K562 (cell line): Measurements from ENCODE around the gene NDUFB3. TPM values are rescaled to one million over a fixed set of nuclear protein-coding genes. Genes with fewer than 3 reads are reported as not detected.

Experiments
- AFF1 ChIP-seq, 2 experiments: fragments of 450-650 bp; IDR thresholded peaks; 2 replicates each; pipeline ENCODE4 v1.6.1; 2018; ENCODE audit warnings: mild to moderate bottlenecking in 2 of 2, low read depth in 1 of 2; ENCODE audit not compliant: partially characterized antibody in 2 of 2
- ARID3A ChIP-seq: IDR thresholded peaks from 2 replicates; pipeline ENCODE4 v1.6.1; 2012; ENCODE audit warnings: low read depth, low read length, improper control_type of control experiment, borderline replicate concordance
- CREB3L1 ChIP-seq: fragments of 450-650 bp; IDR thresholded peaks from 2 replicates; pipeline ENCODE4 v1.6.1; 2014; ENCODE audit warnings: low read depth, mild to moderate bottlenecking, moderate library complexity, borderline replicate concordance
- E4F1 ChIP-seq: fragments of 250-450 bp; sonication (Bioruptor Pico); IDR thresholded peaks from 2 replicates; pipeline ENCODE4 v1.5.0; 2021; ENCODE audit warnings: mild to moderate bottlenecking, borderline replicate concordance
- GATAD2B ChIP-seq: fragments of 450-650 bp; IDR thresholded peaks from 2 replicates; pipeline ENCODE4 v1.6.1; 2017; ENCODE audit warnings: mild to moderate bottlenecking, borderline replicate concordance
- MCM3 ChIP-seq: fragments of 450-650 bp; IDR thresholded peaks from 2 replicates; pipeline ENCODE4 v1.6.1; 2016
- MYBL2 ChIP-seq, 2 experiments: fragments of 450-650 bp in 1 of 2; sonication (generic) in 1 of 2; formaldehyde crosslinking in 1 of 2; IDR thresholded peaks; 2 replicates each; pipeline versions ENCODE4 v1.6.1 to v1.8.1; 2017 to 2022; ENCODE audit warnings: borderline replicate concordance in 1 of 2, inconsistent platforms in 1 of 2, low read depth in 1 of 2, mild to moderate bottlenecking in 1 of 2, missing genetic modification reagents in 1 of 2, moderate library complexity in 1 of 2
- NBN ChIP-seq: fragments of 450-650 bp; IDR thresholded peaks from 2 replicates; pipeline ENCODE4 v1.6.1; 2016; ENCODE audit warnings: low read depth, mild to moderate bottlenecking
- PHTF2 ChIP-seq: fragments of 250-450 bp; sonication (Bioruptor Pico); IDR thresholded peaks from 2 replicates; pipeline ENCODE4 v1.5.0; 2021; ENCODE audit warnings: mild to moderate bottlenecking
- POLR2A ChIP-seq: fragments of 450-650 bp; conservative IDR thresholded peaks from 2 replicates; pipeline ENCODE4 v1.6.1; 2016
- TBL1XR1 ChIP-seq, 2 experiments: IDR thresholded peaks; 2 replicates each; pipeline ENCODE4 v1.6.1; 2012; ENCODE audit warnings: improper control_type of control experiment in 2 of 2, low read length in 2 of 2, mild to moderate bottlenecking in 1 of 2
- ZBTB9 ChIP-seq: fragments of 450-650 bp; formaldehyde crosslinking; IDR thresholded peaks from 2 replicates; pipeline ENCODE4 v1.4.0; 2020; ENCODE audit warnings: mild to moderate bottlenecking, moderate library complexity
- ZNF197 ChIP-seq: fragments of 200-800 bp; sonication (Bioruptor generic); IDR thresholded peaks from 2 replicates; pipeline ENCODE4 v1.6.1; 2016; ENCODE audit warnings: low read depth, missing genetic modification characterization, missing compliant biosample characterization
- ZNF253 ChIP-seq: fragments of 250-450 bp; sonication (Bioruptor Pico); conservative IDR thresholded peaks from 2 replicates; pipeline ENCODE4 v1.6.1; 2021; ENCODE audit warnings: mild to moderate bottlenecking
- ZNF274 ChIP-seq: IDR thresholded peaks from 2 replicates; pipeline ENCODE4 v1.6.1; 2011; ENCODE audit warnings: low read depth, mild to moderate bottlenecking, low read length, moderate library complexity, borderline replicate concordance
- polyA plus RNA-seq, 8 experiments: library from polyadenylated mRNA; depleted of rRNA in 4 of 8; stranded (reverse) in 5 of 8; unstranded in 3 of 8; fragments of >200 nt; fragmentation: Nextera tagmentation in 2 of 8; fragmentation: Illumina TruSeq in 1 of 8; extraction: Ambion mirVana in 2 of 8; extraction: Trizol in 1 of 8; gene quantifications; 2 replicates each; pipeline versions ENCODE4 v1.2.1 to v1.2.3, GENCODE V29; 2011 to 2014; ENCODE audit warnings: inconsistent platforms in 1 of 8, missing spikeins in 1 of 8
- total RNA-seq, 7 experiments: library from RNA; depleted of rRNA in 6 of 7; stranded (reverse); fragments of >200 nt in 6 of 7; fragmentation: Illumina TruSeq in 2 of 7; extraction: Trizol in 2 of 7; gene quantifications; 2 replicates each; pipeline versions ENCODE4 v1.2.1 to v1.2.3, GENCODE V29; 2011 to 2021; ENCODE audit warnings: low replicate concordance in 1 of 7

The NDUFB3 gene
- total and polyA plus RNA-seq, 9 of the 15 experiments (the other 6 are each of a cell fraction or from before 2014, with no cell fraction given) = 126 to 786 (median 156) TPM

- no peak for TF ChIP-seq ZNF274
- TF ChIP-seq E4F1 (CRISPR knock-in tag) = no peak
- peak; percentile 23; the same call in 1 of the 2 replicates for TF ChIP-seq CREB3L1
- peak in 1 of 2 experiments; percentile 38; a peak in 2 of 4 replicates for TF ChIP-seq TBL1XR1 (IDR thresholded peaks at IDR 0.05; ENCODE audit: low read length in 2 of 2)
- TF ChIP-seq GATAD2B = peak; percentile 95
- 0 out of 2 replicates have a peak, but pooled peaks have one; percentile 40 for TF ChIP-seq ZNF197 (CRISPR knock-in tag)
- no peak for TF ChIP-seq PHTF2 (CRISPR knock-in tag)
- peak; percentile 69 for TF ChIP-seq POLR2A
- TF ChIP-seq ARID3A = no peak
- TF ChIP-seq MYBL2 (IDR thresholded peaks at IDR 0.05; ENCODE audit: low read depth) = peak; percentile 68; the same call in 1 of the 2 replicates
- TF ChIP-seq MYBL2 (CRISPR knock-in tag; IDR thresholded peaks at IDR 0.05; ENCODE audit: borderline replicate concordance) = no peak
- no peak for TF ChIP-seq MCM3
- TF ChIP-seq AFF1 (IDR thresholded peaks at IDR 0.05; ENCODE audit: low read depth in 1 of 2, partially characterized antibody in 2 of 2) = no peak
- TF ChIP-seq ZNF253 (CRISPR knock-in tag) = no peak
- TF ChIP-seq NBN = no peak
- 0 out of 2 replicates have a peak, but pooled peaks have one; percentile 27 for TF ChIP-seq ZBTB9 (CRISPR knock-in tag)
These were observed 46.5 kb downstream of the NDUFB3 start (continued) for GRCh38 chr2:201118121-201118960.
